ENCODE data around the gene TCEA3.

DNA sequence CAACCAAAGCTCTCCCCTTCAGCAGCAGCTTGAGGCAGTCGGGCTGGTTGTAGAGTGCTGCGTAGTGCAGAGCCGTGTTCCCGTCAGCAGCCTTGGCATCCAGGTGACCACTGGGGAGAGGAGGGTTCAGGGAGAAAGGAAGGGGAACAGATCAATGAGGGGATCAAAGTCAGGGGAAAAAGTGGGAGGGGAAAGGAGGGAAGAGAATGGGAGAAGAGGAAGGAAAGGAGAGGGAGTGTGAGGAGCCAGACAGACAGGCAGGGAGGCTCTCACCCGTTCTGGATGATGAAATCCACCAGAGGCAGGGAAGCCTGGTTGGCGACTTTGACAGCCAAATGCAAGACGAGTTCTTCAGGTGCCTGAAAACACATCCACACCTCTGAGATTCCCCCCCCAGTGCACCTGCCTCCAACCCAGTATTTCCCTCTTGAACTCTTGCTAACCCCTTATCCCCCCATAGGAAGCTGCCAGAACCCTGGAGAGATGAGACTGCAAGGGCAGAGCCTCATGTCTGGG, 9.8 kb upstream of the TCEA3 start:
- TF ChIP-seq CTCF (IDR thresholded peaks at IDR 0.05; ENCODE audit: low read depth, low read length) (no peak), EZH2phosphoT487 (IDR thresholded peaks at IDR 0.05; ENCODE audit: low read depth) (no peak)
